H9 (cell line): Measurements from ENCODE around the gene MAP7. TPM values are rescaled to one million over a fixed set of nuclear protein-coding genes. Genes with fewer than 3 reads are reported as not detected.

Experiments used
- DNase-seq: peaks from one replicate; pipeline ENCODE4 v3.0.0-alpha.2; 2017
- H2AFZ ChIP-seq: one replicate; pipeline ENCODE4 v1.6.1; 2013; ENCODE audit warnings: mild to moderate bottlenecking, low read length, control low read depth, moderate library complexity
- H2AK5ac ChIP-seq: 2 replicates; pipeline ENCODE4 v1.6.1; 2013; ENCODE audit warnings: low read length, control low read depth, mixed read lengths; ENCODE audit not compliant: insufficient read length
- H2BK120ac ChIP-seq: one replicate; pipeline ENCODE4 v1.6.1; 2013; ENCODE audit warnings: low read depth, mild to moderate bottlenecking, low read length, control low read depth, inconsistent platforms; ENCODE audit not compliant: poor library complexity, severe bottlenecking
- H2BK12ac ChIP-seq: 2 replicates; pipeline ENCODE4 v1.6.1; 2013; ENCODE audit warnings: low read length, control low read depth, mixed read lengths, low read depth; ENCODE audit not compliant: insufficient read length
- H2BK15ac ChIP-seq: 2 replicates; pipeline ENCODE4 v1.6.1; 2013; ENCODE audit warnings: low read depth, low read length, control low read depth
- H2BK20ac ChIP-seq: one replicate; pipeline ENCODE4 v1.6.1; 2013; ENCODE audit warnings: low read depth, mild to moderate bottlenecking, low read length, control low read depth, inconsistent platforms; ENCODE audit not compliant: poor library complexity, severe bottlenecking
- H2BK5ac ChIP-seq: 2 replicates; pipeline ENCODE4 v1.6.1; 2013; ENCODE audit warnings: low read length, control low read depth, mixed read lengths; ENCODE audit not compliant: insufficient read length
- H3K14ac ChIP-seq: 2 replicates; pipeline ENCODE4 v1.6.1; 2013; ENCODE audit warnings: low read length, control low read depth; ENCODE audit not compliant: insufficient read depth
- H3K18ac ChIP-seq: 2 replicates; pipeline ENCODE4 v1.6.1; 2013; ENCODE audit warnings: low read depth, mild to moderate bottlenecking, mixed read lengths, low read length, control low read depth; ENCODE audit not compliant: insufficient read length
- H3K23ac ChIP-seq: 2 replicates; pipeline ENCODE4 v1.6.1; 2013; ENCODE audit warnings: low read length, control low read depth, mixed read lengths, low read depth; ENCODE audit not compliant: insufficient read length
- H3K23me2 ChIP-seq: 2 replicates; pipeline ENCODE4 v1.6.1; 2013; ENCODE audit warnings: low read depth, mild to moderate bottlenecking, mixed read lengths, low read length, control low read depth; ENCODE audit not compliant: insufficient read length, poor library complexity, severe bottlenecking
- H3K27ac ChIP-seq: 2 replicates; pipeline ENCODE4 v1.5.1; 2013; ENCODE audit warnings: low read length, control low read depth, mixed read lengths, low read depth; ENCODE audit not compliant: insufficient read length
- H3K27me3 ChIP-seq: 2 replicates; pipeline ENCODE4 v1.6.1; 2013; ENCODE audit warnings: low read length, control low read depth, inconsistent platforms; ENCODE audit not compliant: insufficient read depth
- H3K4ac ChIP-seq: 2 replicates; pipeline ENCODE4 v1.6.1; 2013; ENCODE audit warnings: low read depth, mild to moderate bottlenecking, control low read depth, inconsistent platforms, low read length, moderate library complexity
- H3K4me1 ChIP-seq: 2 replicates; pipeline ENCODE4 v1.6.1; 2013; ENCODE audit warnings: low read length, control low read depth, inconsistent platforms; ENCODE audit not compliant: insufficient read depth
- H3K4me2 ChIP-seq: 2 replicates; pipeline ENCODE4 v1.6.1; 2013; ENCODE audit warnings: low read length, control low read depth, mixed read lengths; ENCODE audit not compliant: insufficient read length, insufficient read depth
- H3K56ac ChIP-seq: 2 replicates; pipeline ENCODE4 v1.6.1; 2013; ENCODE audit warnings: low read depth, mild to moderate bottlenecking, mixed read lengths, low read length, control low read depth; ENCODE audit not compliant: insufficient read length
- H3K79me1 ChIP-seq: 2 replicates; pipeline ENCODE4 v1.6.1; 2013; ENCODE audit warnings: low read depth, mild to moderate bottlenecking, moderate library complexity, low read length, control low read depth, inconsistent platforms; ENCODE audit not compliant: insufficient read depth, poor library complexity, severe bottlenecking
- H3K79me2 ChIP-seq: 2 replicates; pipeline ENCODE4 v1.6.1; 2013; ENCODE audit warnings: low read length, control low read depth, inconsistent platforms; ENCODE audit not compliant: insufficient read depth
- H3K9ac ChIP-seq: 2 replicates; pipeline ENCODE4 v1.6.1; 2013; ENCODE audit warnings: low read length, control low read depth, mixed read lengths; ENCODE audit not compliant: insufficient read length; ENCODE audit errors: extremely low read depth
- H3K9me3 ChIP-seq: one replicate; pipeline ENCODE4 v1.6.1; 2013; ENCODE audit warnings: low read depth, low read length, inconsistent platforms; ENCODE audit not compliant: control insufficient read depth
- H3T11ph ChIP-seq: one replicate; pipeline ENCODE4 v1.6.1; 2013; ENCODE audit warnings: mild to moderate bottlenecking, low read length, control low read depth, inconsistent platforms
- H4K20me1 ChIP-seq: one replicate; pipeline ENCODE4 v1.6.1; 2013; ENCODE audit not compliant: control insufficient read depth, insufficient read length, insufficient read depth
- H4K5ac ChIP-seq: 2 replicates; pipeline ENCODE4 v1.6.1; 2013; ENCODE audit warnings: low read depth, mild to moderate bottlenecking, mixed read lengths, low read length, control low read depth; ENCODE audit not compliant: insufficient read length
- H4K8ac ChIP-seq: replicated peaks from 2 replicates; pipeline ENCODE4 v1.6.1; 2013; ENCODE audit warnings: low read length, control low read depth, mixed read lengths, low read depth; ENCODE audit not compliant: insufficient read length
- H4K91ac ChIP-seq: 2 replicates; pipeline ENCODE4 v1.6.1; 2013; ENCODE audit warnings: low read depth, mild to moderate bottlenecking, moderate library complexity, mixed read lengths, low read length, control low read depth; ENCODE audit not compliant: insufficient read length
- H3K27ac Mint-ChIP-seq, 3 experiments: 2 replicates in 2 of 3; 3 replicates in 1 of 3; pipeline ENCODE4 v1.8.0; 2020 to 2021; ENCODE audit warnings: mixed read lengths in 3 of 3, mild to moderate bottlenecking in 1 of 3, moderate library complexity in 1 of 3
- H3K27me3 Mint-ChIP-seq: 2 replicates; pipeline ENCODE4 v1.8.0; 2021; ENCODE audit warnings: low read depth, mild to moderate bottlenecking, moderate library complexity, mixed read lengths
- H3K36me3 Mint-ChIP-seq, 3 experiments: 2 replicates in 2 of 3; 3 replicates in 1 of 3; pipeline ENCODE4 v1.8.0; 2020 to 2021; ENCODE audit warnings: low read depth in 3 of 3, mixed read lengths in 3 of 3; ENCODE audit not compliant: insufficient read depth in 1 of 3
- H3K4me1 Mint-ChIP-seq, 2 experiments: 2 replicates each; pipeline ENCODE4 v1.8.0; 2020; ENCODE audit warnings: mixed read lengths in 2 of 2
- H3K4me3 Mint-ChIP-seq, 2 experiments: 2 replicates in 1 of 2; 3 replicates in 1 of 2; pipeline ENCODE4 v1.8.0; 2020 to 2021; ENCODE audit warnings: mild to moderate bottlenecking in 2 of 2, mixed read lengths in 2 of 2, moderate library complexity in 1 of 2
- H3K9me3 Mint-ChIP-seq, 2 experiments: 2 replicates in 1 of 2; 3 replicates in 1 of 2; pipeline ENCODE4 v1.8.0; 2020; ENCODE audit warnings: mild to moderate bottlenecking in 2 of 2, mixed read lengths in 2 of 2, moderate library complexity in 1 of 2
- CTCF ChIP-seq: fragments of 200-600 bp; sonication (generic); conservative IDR thresholded peaks from 3 replicates; pipeline ENCODE4 v1.8.0; 2021; ENCODE audit warnings: antibody characterized with exemption, mild to moderate bottlenecking
- WGBS: extraction: QIAGEN DNeasy Blood & Tissue Kit; methylation state at CpG from one replicate; pipeline ENCODE4 v1.1.7; 2013; ENCODE audit warnings: missing lambda C conversion rate, low lambda C conversion rate, mixed read lengths; ENCODE audit not compliant: insufficient read length; ENCODE audit errors: extremely low coverage; 5-methylcytosine and 5-hydroxymethylcytosine counted together
- total RNA-seq: library from RNA; stranded (reverse); gene quantifications from 2 replicates; pipeline ENCODE4 v1.2.1, GENCODE V29; 2021

The MAP7 gene
- total RNA-seq, 1 experiment from 2014 or later: 51.1 TPM

GRCh38 chr6:136345145-136345544 lies 205.1 kb downstream of the MAP7 start:
- H3K27ac Mint-ChIP-seq: 0 out of 7 replicates have a peak overlapping the region, but pooled peaks of 1 of the 3 experiments have one; percentile 43
- no peak overlapping the region for H3K4me2 ChIP-seq
- H2BK20ac ChIP-seq: no peak overlapping the region
- no peak for DNase-seq
- no peak overlapping the region for H4K8ac ChIP-seq
- no peak overlapping the region for H3K4me3 Mint-ChIP-seq
- H2BK120ac ChIP-seq: no peak overlapping the region
- no peaks in the 10 kb centered on the region for H3K27me3 ChIP-seq
- no peaks in the 10 kb centered on the region for H3K79me1 ChIP-seq
- no peak overlapping the region for H4K5ac ChIP-seq
- no peak overlapping the region for H3K23ac ChIP-seq
- no peaks in the 10 kb centered on the region for H3K23me2 ChIP-seq
- H4K20me1 ChIP-seq: no peaks in the 10 kb centered on the region
- no peak for TF ChIP-seq CTCF
- H4K91ac ChIP-seq: no peak overlapping the region
- no peaks in the 10 kb centered on the region for H3K27me3 Mint-ChIP-seq
- H3K9me3 Mint-ChIP-seq: no peaks in the 10 kb centered on the region
- H2BK12ac ChIP-seq: no peak overlapping the region
- no peak overlapping the region for H2BK5ac ChIP-seq
- H3K18ac ChIP-seq: no peak overlapping the region
- peaks cover 3 to 4% of the 10 kb centered on the region in 2 experiments; a peak in 2 of 4 replicates for H3K4me1 Mint-ChIP-seq
- no peak overlapping the region for H2BK15ac ChIP-seq
- H3K4ac ChIP-seq: no peak overlapping the region
- H2AK5ac ChIP-seq: no peak overlapping the region
- no peak overlapping the region for H2AFZ ChIP-seq
- no peaks in the 10 kb centered on the region for H3K79me2 ChIP-seq
- no peak overlapping the region for H3K14ac ChIP-seq
- H3K4me1 ChIP-seq: no peaks in the 10 kb centered on the region
- H3K56ac ChIP-seq: no peak overlapping the region
- no peak overlapping the region for H3K9ac ChIP-seq
- no peak overlapping the region for H3K27ac ChIP-seq
- peaks cover 6 to 39% (median 14%) of the 10 kb centered on the region in 3 experiments; a peak in 6 of 7 replicates for H3K36me3 Mint-ChIP-seq
- no CpG with 5 or more reads among the region's 2 CpGs for WGBS
- H3T11ph ChIP-seq: no peak overlapping the region
- no peaks in the 10 kb centered on the region for H3K9me3 ChIP-seq
